ENCODE measurements around the gene AMOTL2.

AMOTL2 gene

DNA sequence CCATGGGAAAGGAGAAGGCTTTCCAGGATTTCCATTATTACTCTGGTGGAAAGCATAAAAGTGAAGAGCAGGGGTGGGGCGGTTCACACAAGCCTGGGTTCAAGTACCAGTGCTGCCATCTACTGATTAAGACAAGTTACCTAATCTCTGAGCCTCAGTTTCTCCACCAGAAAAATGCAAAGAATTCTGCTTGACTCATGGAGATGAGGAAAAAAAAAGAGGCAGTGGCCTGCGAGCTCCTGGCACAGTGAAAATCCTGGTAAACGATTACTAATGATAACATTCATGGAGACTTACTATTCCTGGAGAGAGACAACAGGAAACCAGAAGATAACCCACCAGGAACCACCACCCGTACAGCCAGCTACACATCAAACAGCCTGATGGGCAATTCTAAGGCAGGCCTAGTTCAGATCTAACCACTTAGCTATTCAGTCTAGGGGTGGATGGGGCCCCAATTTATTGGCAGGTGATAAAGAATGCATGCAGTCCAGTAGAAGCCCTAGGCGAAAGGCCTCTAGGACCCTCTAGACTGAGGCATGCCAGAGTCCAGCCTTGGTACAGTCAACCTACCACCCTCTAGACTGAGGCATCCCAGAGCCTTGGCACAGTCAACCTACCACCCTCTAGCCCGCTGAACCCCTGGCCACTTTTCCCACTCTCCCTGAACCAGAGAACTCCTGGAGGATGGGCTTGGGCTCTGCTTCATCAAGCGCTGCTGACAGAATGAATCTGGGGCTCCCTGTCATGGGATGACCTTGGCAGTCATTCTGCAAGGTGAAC is 2.5 kb downstream of the AMOTL2 start:
- no peak overlapping the region for H3K4me3 ChIP-seq (ENCODE audit: low read depth, low read length)
- DNase-seq (ENCODE audit: low read depth) = no peak
- TF ChIP-seq, protein P1, sequence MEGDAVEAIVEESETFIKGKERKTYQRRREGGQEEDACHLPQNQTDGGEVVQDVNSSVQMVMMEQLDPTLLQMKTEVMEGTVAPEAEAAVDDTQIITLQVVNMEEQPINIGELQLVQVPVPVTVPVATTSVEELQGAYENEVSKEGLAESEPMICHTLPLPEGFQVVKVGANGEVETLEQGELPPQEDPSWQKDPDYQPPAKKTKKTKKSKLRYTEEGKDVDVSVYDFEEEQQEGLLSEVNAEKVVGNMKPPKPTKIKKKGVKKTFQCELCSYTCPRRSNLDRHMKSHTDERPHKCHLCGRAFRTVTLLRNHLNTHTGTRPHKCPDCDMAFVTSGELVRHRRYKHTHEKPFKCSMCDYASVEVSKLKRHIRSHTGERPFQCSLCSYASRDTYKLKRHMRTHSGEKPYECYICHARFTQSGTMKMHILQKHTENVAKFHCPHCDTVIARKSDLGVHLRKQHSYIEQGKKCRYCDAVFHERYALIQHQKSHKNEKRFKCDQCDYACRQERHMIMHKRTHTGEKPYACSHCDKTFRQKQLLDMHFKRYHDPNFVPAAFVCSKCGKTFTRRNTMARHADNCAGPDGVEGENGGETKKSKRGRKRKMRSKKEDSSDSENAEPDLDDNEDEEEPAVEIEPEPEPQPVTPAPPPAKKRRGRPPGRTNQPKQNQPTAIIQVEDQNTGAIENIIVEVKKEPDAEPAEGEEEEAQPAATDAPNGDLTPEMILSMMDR (IDR thresholded peaks at IDR 0.05; ENCODE audit: low read depth, low read length, missing control alignments) = no peak

- H3K4me3 ChIP-seq (ENCODE audit: low read depth, low read length) = no peak overlapping the region
- TF ChIP-seq, protein P1 (IDR thresholded peaks at IDR 0.05; ENCODE audit: low read depth, low read length, missing control alignments) = no peak
- no peak for DNase-seq (ENCODE audit: low read depth)
These were observed 3.4 kb downstream of the AMOTL2 start for GRCh38 chr3:134370611-134371531.

DNA sequence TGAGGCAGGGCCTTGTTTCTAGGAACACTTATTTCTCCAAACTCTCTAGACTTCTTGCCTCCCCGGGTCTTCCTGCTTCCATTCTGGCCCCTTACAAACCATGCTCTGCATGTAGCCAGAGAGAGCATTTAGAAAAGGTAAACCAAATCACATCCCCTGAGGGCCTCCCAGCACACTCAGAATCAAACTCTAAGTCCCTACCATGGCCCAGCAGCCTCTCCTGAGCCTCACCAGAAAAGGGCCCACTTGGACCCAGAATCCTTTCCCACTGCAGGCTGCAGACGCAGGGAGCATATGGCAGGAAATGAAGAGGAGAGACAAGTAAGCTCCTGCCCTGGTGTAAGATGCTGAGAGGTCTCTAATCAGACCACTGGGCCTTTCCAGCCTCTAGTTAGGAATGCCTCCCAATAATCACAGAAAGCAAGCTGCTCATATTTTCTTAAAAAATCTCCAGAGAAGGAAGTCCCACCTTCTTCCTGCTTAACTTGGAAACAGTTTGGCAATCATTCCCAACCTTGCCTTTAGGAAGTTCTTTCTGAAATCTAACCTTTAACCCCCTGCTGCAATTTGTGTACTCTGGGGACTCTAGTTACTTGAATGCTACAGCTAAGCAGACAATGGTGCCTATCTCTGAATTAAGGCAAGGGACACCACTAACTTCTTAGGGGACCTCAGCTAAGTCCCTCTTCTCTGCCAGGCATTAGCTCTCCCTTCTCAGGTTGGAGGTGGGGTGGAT is 4.2 kb downstream of the AMOTL2 start:
- no peak overlapping the region for H3K4me3 ChIP-seq (ENCODE audit: low read depth, low read length)
- TF ChIP-seq, protein P1 (IDR thresholded peaks at IDR 0.05; ENCODE audit: low read depth, low read length, missing control alignments) = no peak
- DNase-seq (ENCODE audit: low read depth) = no peak

DNA sequence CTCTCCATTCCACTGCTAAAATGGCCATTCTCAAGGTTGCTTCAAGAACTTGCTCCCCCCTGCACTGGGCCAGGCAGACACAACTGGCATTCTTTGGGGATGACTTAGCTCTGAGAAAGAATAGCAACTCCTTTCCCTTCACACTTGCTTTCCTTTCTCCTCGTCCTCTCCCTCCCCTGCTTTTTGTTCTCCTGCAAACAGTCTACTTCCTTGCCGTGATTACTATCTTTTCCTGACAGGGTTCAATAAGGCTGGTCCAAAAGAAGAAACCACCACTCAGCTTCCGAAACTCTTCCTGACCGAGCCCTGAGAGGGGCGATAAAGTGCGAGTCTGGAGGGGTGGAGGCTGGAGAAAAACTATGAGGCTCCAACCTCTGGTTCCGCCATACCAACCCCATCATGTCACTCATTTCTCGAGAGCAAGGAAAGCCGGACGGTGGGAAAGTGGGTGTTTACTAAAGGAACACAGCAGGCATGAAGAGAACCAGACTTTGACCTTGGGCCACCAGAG is 5.0 kb downstream of the AMOTL2 start:
- no peak overlapping the region for H3K4me3 ChIP-seq (ENCODE audit: low read depth, low read length)
- DNase-seq (ENCODE audit: low read depth) = no peak
- TF ChIP-seq, protein P1 (IDR thresholded peaks at IDR 0.05; ENCODE audit: low read depth, low read length, missing control alignments) = no peak

GRCh38 chr3:134368751-134369105 is 5.5 kb downstream of the AMOTL2 start:
- no peak overlapping the region for H3K4me3 ChIP-seq (ENCODE audit: low read depth, low read length)
- DNase-seq (ENCODE audit: low read depth) = no peak
- TF ChIP-seq, protein P1 (IDR thresholded peaks at IDR 0.05; ENCODE audit: low read depth, low read length, missing control alignments) = no peak

DNA sequence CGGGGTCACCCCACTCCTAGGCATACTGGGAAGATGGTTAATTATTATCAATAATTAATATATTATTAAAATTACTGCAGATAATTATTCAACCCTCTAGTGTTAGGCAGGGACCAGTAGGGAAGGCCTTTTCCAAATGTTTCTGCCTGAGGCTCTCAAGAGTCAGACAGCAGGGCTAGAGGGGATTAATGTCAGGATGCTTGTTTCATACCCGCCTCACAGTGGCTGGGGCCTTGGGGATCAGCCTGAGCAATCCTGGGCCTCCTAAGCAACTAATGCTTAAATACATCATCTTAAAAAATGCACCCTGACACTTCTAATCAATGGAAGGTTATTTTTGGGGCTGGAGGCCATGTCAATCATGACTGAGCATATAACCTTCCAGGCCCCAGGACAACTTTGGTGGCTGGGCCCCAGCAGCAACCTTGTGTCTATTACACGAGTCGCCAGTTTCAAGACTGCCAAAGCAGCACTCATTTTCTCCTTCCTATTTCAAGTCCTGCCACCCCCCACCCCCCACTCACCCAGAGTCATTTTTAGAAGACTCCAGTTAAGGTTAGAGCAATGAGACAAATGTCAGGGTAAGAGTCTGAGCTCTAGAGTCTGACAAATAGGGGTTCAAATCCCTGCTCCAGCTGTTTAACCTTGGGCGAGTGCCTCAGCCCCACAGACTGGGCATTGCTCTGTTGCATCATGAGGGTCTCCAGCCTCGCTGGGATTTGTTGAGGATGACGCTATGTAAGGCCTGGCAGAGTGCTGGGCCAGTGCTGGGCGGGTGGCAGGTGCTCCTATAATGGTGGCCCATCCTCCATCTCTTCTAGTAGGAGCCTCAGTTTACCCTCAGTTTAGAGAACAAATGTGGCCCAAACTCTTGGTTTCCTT is 6.1 kb downstream of the AMOTL2 start:
- TF ChIP-seq, protein P1 (IDR thresholded peaks at IDR 0.05; ENCODE audit: low read depth, low read length, missing control alignments) = no peak

More for the DNA sequence above, 6.1 kb downstream of the AMOTL2 start:
- H3K4me3 ChIP-seq (ENCODE audit: low read depth, low read length) = no peak overlapping the region
- DNase-seq (ENCODE audit: low read depth) = no peak

All from GM12864 (cell line).